Measurements from ENCODE around the gene AOPEP. TPM values are rescaled to one million over a fixed set of nuclear protein-coding genes. Genes with fewer than 3 reads are reported as not detected.
"Not testable (repeated sequence)": the region's sequence is repeated elsewhere in the genome, so short reads cannot be mapped to it uniquely, and the experiment has no call there.

AOPEP gene
- total RNA-seq, 1 donor from 2014 or later = 305 TPM

- Histone ChIP-seq H3K27me3 (no peaks in the 10 kb centered on the region), H3K4me3 (no peak overlapping the region), H3K27ac (no peak overlapping the region), H3K36me3 (no peaks in the 10 kb centered on the region), H3K9me3 (no peaks in the 10 kb centered on the region), H3K4me1 (no peaks in the 10 kb centered on the region)
- intact Hi-C loops (cut with DNase I) = no loop called here
- no peak for DNase-seq (ENCODE audit: extremely low spot score in 2 of 2)
- TF ChIP-seq, protein P1, sequence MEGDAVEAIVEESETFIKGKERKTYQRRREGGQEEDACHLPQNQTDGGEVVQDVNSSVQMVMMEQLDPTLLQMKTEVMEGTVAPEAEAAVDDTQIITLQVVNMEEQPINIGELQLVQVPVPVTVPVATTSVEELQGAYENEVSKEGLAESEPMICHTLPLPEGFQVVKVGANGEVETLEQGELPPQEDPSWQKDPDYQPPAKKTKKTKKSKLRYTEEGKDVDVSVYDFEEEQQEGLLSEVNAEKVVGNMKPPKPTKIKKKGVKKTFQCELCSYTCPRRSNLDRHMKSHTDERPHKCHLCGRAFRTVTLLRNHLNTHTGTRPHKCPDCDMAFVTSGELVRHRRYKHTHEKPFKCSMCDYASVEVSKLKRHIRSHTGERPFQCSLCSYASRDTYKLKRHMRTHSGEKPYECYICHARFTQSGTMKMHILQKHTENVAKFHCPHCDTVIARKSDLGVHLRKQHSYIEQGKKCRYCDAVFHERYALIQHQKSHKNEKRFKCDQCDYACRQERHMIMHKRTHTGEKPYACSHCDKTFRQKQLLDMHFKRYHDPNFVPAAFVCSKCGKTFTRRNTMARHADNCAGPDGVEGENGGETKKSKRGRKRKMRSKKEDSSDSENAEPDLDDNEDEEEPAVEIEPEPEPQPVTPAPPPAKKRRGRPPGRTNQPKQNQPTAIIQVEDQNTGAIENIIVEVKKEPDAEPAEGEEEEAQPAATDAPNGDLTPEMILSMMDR (IDR thresholded peaks at IDR 0.05) = no peak
- no peak for TF ChIP-seq POLR2AphosphoS5 (IDR thresholded peaks at IDR 0.05; ENCODE audit: insufficient read depth in 1 of 2, low read depth in 1 of 2)
- no peak for TF ChIP-seq POLR2A (IDR thresholded peaks at IDR 0.05)
These were observed 235.4 kb downstream of the AOPEP start for GRCh38 chr9:94961870-94962269.

DNA sequence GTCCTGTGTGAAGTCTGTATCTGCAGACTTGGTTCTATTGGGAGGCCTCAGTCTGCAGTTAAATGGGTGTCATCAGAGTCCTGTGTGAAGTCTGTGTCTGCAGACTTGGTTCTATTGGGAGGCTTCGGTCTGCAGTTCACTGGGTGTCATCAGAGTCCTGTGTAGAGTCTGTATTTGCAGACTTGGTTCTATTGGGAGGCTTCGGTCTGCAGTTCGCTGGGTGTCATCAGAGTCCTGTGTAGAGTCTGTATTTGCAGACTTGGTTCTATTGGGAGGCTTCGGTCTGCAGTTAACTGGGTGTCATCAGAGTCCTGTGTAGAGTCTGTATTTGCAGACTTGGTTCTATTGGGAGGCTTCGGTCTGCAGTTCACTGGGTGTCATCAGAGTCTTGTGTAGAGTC is 239.1 kb downstream of the AOPEP start:
- H3K4me3 ChIP-seq; H3K36me3 ChIP-seq; intact Hi-C loops (cut with DNase I); H3K4me1 ChIP-seq; DNase-seq (ENCODE audit: extremely low spot score in 2 of 2); H3K9me3 ChIP-seq; H3K27me3 ChIP-seq; H3K27ac ChIP-seq: not testable (repeated sequence)

DNA sequence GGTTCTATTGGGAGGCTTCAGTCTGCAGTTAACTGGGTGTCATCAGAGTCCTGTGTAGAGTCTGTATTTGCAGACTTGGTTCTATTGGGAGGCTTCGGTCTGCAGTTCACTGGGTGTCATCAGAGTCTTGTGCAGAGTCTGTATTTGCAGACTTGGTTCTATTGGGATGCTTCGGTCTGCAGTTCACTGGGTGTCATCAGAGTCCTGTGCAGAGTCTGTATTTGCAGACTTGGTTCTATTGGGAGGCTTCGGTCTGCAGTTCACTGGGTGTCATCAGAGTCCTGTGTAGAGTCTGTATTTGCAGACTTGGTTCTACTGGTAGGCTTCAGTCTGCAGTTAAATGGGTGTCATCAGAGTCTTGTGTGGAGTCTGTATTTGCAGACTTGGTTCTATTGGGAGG is 239.5 kb downstream of the AOPEP start:
- intact Hi-C loops (cut with DNase I); H3K9me3 ChIP-seq; H3K36me3 ChIP-seq; H3K4me3 ChIP-seq; H3K27ac ChIP-seq; H3K4me1 ChIP-seq; DNase-seq (ENCODE audit: extremely low spot score in 2 of 2); H3K27me3 ChIP-seq: not testable (repeated sequence)

- TF ChIP-seq, protein P1 (IDR thresholded peaks at IDR 0.05) = no peak
- TF ChIP-seq POLR2AphosphoS5 (IDR thresholded peaks at IDR 0.05; ENCODE audit: insufficient read depth in 1 of 2, low read depth in 1 of 2) = no peak
- TF ChIP-seq POLR2A (IDR thresholded peaks at IDR 0.05) = no peak
- H3K9me3 ChIP-seq = no peaks in the 10 kb centered on the region
- no peaks in the 10 kb centered on the region for H3K27me3 ChIP-seq
- no peaks in the 10 kb centered on the region for H3K36me3 ChIP-seq
- H3K4me3 ChIP-seq = no peak overlapping the region
- intact Hi-C loops (cut with DNase I) = no loop called here
- H3K27ac ChIP-seq = no peak overlapping the region
- no peaks in the 10 kb centered on the region for H3K4me1 ChIP-seq
- no peak for DNase-seq (ENCODE audit: extremely low spot score in 2 of 2)
These were observed 241.0 kb downstream of the AOPEP start for GRCh38 chr9:94967482-94967881.

DNA sequence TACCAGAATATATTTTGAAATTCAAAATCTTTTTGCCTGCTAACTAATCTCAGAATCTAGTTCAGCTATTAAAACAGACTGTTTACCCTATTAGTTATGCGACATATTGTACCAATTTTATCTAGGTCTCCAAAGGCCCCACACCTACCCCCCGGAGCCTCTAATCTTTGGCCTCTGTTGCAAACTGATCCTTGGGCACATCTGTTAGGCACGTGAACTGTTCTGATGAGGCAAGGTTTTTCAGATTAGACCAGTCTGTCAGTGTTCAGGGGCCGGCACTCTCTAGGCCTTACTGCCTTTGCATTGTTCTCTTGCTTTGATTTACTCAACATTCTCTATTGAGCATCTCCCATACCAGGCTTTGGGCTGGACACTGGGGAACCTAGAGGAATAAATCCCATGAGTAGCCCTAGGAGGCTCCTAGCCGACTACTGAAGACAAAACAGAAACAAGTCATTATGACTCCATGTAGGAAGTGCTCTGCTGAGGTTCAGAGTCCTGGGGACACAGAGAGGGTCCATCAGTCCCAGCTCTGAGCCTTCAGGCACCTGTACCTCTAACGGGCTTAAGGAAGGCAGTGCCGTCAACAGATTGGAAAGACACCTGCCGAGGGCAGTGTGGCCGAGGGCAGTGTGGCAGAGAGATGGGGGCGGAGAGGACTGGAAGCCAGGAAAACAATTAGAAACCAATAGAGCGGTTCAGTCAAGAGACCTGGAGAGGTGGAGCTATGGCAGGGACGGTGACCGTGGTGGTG is 245.1 kb downstream of the AOPEP start:
- DNase-seq (ENCODE audit: extremely low spot score in 2 of 2) = no peak
- no peak for TF ChIP-seq POLR2A (IDR thresholded peaks at IDR 0.05)
- TF ChIP-seq, protein P1 (IDR thresholded peaks at IDR 0.05) = no peak
- TF ChIP-seq POLR2AphosphoS5 (IDR thresholded peaks at IDR 0.05; ENCODE audit: insufficient read depth in 1 of 2, low read depth in 1 of 2) = no peak
- Histone ChIP-seq H3K4me1 (peaks cover 20% of the 10 kb centered on the region), H3K27ac (no peak overlapping the region), H3K9me3 (no peaks in the 10 kb centered on the region), H3K4me3 (no peak overlapping the region), H3K27me3 (no peaks in the 10 kb centered on the region), H3K36me3 (no peaks in the 10 kb centered on the region)
- intact Hi-C loops (cut with DNase I) = no loop called here

DNA sequence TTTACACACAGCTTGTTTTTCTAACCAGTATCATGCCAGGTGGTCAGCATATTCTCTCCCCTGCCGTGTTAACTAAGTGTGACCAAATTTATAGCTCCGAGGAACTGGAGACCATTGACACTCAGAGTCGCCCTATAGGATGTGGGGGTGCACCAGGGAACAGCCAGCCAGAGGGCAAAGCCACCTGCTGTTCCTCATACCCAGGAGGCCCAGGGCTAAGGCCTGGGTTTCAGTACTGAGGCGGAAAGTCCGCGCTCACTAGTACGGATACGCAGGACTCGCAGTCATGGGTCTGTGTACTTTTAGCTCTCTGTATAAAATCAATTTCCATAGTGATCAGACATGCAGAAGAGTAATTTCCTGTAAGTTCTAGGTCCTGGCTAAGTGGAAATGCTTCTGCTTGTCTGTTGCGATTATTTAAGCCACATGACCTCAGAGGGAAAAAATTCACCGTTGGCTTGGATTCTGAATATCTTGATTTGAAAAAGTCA is 247.0 kb downstream of the AOPEP start:
- no peak for DNase-seq (ENCODE audit: extremely low spot score in 2 of 2)
- TF ChIP-seq POLR2A (IDR thresholded peaks at IDR 0.05) (no peak), POLR2AphosphoS5 (IDR thresholded peaks at IDR 0.05; ENCODE audit: insufficient read depth in 1 of 2, low read depth in 1 of 2) (no peak)
- TF ChIP-seq, protein P1 (IDR thresholded peaks at IDR 0.05) = no peak
- intact Hi-C loops (cut with DNase I) = no loop called here
- Histone ChIP-seq H3K27ac (peak overlapping the region; percentile 5), H3K4me3 (no peak overlapping the region), H3K9me3 (no peaks in the 10 kb centered on the region), H3K27me3 (no peaks in the 10 kb centered on the region), H3K36me3 (no peaks in the 10 kb centered on the region), H3K4me1 (peaks cover 20% of the 10 kb centered on the region)
